SKM-1 treated with dmso at 0.1 percent for 144 hours (cell line): Measurements from ENCODE around the gene KRTAP13-4.

Experiments used
- DNase-seq: peaks from one replicate; lab custom pipeline; 2025; ENCODE audit not compliant: unreplicated experiment; lab: John Stamatoyannopoulos, UW

The KRTAP13-4 gene, protein sequence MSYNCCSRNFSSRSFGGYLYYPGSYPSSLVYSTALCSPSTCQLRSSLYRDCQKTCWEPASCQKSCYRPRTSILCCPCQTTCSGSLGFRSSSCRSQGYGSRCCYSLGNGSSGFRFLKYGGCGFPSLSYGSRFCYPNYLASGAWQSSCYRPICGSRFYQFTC

GRCh38 chr21:30430170-30430655 is at the start of gene KRTAP13-4:
Gene KRTAP13-4, plus strand, starts transcription at chr21:30430220. Its CDS starts 56 bp downstream, at chr21:30430276.
- DNase-seq = no peak

- no peak for DNase-seq
These were observed 47.8 kb upstream of the KRTAP13-4 start for GRCh38 chr21:30382201-30382600.

DNA sequence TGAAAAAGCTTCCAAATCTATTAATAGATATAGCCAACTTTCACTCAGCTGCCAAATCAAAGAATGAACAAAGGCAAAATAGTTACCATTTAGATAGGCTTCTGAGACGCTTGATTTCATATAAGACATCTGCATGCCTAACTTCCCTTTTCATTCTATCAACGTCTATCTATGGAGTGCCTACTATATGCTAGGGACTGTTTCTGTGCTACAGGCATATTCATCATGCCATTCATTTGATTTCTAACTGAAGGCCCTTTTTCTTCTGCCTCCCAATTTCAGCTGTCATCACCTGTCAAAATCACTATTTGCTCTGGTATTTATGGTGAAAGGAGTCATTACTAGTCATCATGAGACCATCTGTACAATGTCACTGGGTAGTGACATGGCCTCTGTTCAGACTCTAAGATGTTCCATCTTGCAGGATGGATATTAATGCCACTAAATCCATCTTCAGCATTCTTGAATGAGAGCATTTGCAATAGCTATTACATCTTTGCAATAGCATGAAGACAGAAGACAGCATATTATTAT is 38.5 kb upstream of the KRTAP13-4 start:
- no peak for DNase-seq

DNA sequence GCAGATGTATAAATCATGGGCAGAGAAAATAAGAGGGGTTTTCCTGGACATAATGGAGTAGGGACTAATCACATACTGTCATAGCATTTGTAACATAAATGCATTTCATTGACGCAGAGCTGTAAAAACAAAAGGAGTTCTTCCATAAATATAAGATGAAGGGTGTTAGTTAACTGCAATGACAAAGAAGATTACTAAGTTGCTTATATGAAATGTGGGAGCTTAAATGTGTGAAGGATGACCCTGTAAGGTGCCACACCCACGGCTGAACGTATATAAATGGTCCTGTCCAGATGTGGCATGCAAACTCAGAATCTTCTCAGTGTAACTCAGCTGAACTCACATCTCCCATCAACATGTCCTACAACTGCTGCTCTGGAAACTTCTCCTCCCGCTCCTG is 34.3 kb upstream of the KRTAP13-4 start, which contains the start of gene KRTAP13-1:
Gene KRTAP13-1, plus strand, starts transcription at position 301 of the 400 bp plus-strand sequence. Its CDS starts 56 bp downstream, at position 357.
- no peak for DNase-seq

GRCh38 chr21:30408782-30409494 is 21.1 kb upstream of the KRTAP13-4 start:
- peak; percentile 9 for DNase-seq

- no peak for DNase-seq
These were observed 14.0 kb upstream of the KRTAP13-4 start for GRCh38 chr21:30415993-30416392.

- no peak for DNase-seq
These were observed 4.2 kb upstream of the KRTAP13-4 start, which contains the start of gene KRTAP13-3 for GRCh38 chr21:30425826-30426225. Gene KRTAP13-3, minus strand, starts transcription at chr21:30425926. Its CDS starts 14 bp downstream, at chr21:30425912.

GRCh38 chr21:30426731-30427130 is 3.3 kb upstream of the KRTAP13-4 start:
- no peak for DNase-seq

DNA sequence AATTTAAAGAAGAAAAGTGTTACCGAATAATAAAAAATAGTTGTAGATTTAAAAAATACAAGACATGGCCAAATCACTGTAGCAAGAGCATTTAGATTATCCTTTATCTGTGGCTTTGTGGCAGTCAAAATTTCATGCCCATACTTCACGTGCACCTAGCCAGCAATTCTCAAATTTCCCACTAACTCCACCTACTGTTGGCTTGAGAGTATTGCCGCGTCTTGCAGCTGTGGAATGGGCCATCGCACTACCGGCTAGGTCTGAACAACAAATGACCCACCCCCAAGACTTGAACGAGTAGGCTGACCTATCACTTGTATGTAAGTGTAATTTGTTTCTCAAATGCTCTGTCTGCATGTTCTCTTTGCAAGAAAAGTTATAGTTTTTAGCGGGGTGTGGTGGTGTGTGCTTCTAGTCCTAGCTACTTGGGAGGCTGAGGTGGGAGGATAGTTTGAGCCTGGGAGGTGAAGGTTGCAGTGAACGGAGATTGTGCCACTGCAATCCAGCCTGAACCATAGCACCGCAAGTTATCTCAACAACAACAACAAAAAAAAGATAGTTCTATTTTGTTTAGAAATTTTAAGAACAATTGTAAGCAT is 4.1 kb downstream of the KRTAP13-4 start:
- DNase-seq = peak; percentile 41

GRCh38 chr21:30437010-30437565 is 7.1 kb downstream of the KRTAP13-4 start:
- DNase-seq = no peak

DNA sequence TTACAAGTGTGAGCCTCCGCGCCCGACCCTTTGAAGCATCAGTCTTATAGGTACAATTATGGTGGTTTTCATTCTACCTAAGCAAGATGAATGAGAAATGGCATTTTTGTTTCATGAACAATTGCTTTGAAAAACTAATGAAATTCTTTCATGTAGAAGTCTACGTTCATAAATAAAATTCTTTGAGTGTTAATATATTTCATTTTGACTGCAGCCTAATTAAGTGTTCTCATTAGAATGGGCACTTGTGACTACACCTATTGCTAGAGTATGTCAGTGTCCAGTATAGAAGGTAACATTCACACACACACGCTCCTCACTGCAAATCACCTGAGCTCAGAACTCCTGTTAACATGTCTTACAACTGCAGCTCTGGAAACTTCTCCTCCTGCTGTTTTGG is 10.0 kb downstream of the KRTAP13-4 start, which contains the start of gene KRTAP15-1:
Gene KRTAP15-1, plus strand, starts transcription at position 301 of the 400 bp plus-strand sequence. Its CDS starts 53 bp downstream, at position 354.
- no peak for DNase-seq

GRCh38 chr21:30443226-30443625 is 13.2 kb downstream of the KRTAP13-4 start:
- no peak for DNase-seq

DNA sequence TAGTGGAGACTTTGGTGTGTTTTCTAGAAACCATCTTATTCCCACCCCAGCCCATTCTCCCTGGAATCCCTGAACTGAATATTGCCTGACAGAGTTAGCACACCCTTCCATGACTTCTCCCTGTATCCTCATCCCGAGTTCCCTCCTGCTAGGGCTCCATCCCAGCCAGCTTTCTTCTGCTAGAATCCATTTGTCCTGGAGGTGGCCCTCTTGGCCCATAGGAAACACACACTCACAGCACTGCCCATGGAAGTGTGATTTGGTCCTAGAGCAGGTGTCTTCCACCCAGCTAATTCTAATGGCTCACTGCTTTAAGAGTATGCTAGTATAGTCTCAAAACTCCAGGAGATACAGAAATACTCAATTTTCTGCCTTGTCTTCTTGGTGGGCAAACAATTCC is 14.2 kb downstream of the KRTAP13-4 start:
- no peak for DNase-seq

DNA sequence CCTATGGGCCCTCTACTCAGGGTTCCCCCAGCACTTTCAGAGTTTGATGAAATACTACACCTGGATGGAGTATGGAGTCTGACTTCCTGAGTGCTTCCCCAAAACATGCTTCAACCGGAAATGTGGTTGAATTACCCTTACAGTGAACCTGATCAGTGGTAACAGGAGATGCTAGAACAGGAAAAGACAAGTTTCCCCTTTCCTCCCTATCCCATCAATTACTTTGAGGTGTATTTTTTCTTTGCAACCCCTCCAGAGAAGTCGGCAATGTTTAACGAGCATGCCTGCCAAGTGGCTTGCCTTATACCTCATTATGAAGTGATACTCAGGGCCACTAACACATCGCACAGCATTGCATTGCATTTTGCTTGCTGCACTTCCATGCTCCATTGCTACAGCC is 17.0 kb downstream of the KRTAP13-4 start:
- DNase-seq = peak; percentile 9

GRCh38 chr21:30448514-30448913 is 18.5 kb downstream of the KRTAP13-4 start:
- no peak for DNase-seq

DNA sequence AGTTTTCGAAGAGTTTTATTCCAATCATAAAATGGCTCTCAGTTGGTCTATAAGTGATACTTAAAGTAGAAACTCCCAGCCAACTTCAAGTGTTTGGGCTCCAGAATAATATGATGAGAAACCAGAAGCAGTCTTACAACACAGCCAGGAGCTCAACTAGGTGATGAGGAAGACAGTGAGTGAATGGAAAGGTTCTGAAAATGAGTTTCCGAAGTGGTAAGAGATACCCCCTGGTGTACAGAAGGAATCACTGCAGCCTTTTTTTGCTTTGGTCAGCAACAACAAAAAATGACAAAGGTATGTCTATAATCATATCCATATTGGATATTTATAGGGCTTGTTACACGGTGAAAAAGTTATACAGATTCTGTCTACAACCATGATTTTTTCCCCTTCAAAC is 33.7 kb downstream of the KRTAP13-4 start:
- peak; percentile 48 for DNase-seq

- DNase-seq = no peak
These were observed 39.1 kb downstream of the KRTAP13-4 start for GRCh38 chr21:30468900-30469714.

GRCh38 chr21:30478004-30478403 is 48.0 kb downstream of the KRTAP13-4 start:
- no peak for DNase-seq

GRCh38 chr21:30479259-30479658 is 49.2 kb downstream of the KRTAP13-4 start:
- DNase-seq = no peak

DNA sequence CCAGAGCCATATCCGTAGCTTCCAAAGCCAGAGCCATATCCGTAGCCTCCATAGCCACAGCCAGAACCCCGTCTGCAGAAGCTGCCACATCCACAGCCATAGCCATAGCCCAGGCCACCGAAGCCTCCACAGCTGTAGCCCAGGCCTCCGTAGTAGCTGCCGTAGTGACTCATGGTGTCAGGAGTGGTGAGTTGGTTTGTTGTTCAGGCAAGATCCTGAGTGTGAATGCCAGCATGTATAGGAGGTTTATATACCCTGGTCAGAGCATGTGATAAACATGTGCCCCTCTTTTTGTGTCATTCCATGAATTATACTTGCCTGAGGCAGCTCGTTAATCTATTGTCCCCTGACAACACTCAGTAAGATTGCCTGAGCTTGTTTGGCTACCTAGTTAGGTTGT is 50.1 kb downstream of the KRTAP13-4 start, which contains the start of gene KRTAP19-1:
Gene KRTAP19-1, minus strand, starts transcription at position 223 of the 400 bp plus-strand sequence. Its CDS starts 50 bp downstream, at position 173.
- DNase-seq = no peak
